Osteoblast (primary cell): ENCODE measurements around the gene ZNF784. TPM values are rescaled to one million over a fixed set of nuclear protein-coding genes. Genes with fewer than 3 reads are reported as not detected.

Experiments used
- DNase-seq: peaks from one replicate; pipeline ENCODE4 v3.0.0; 2011; ENCODE audit warnings: low spot score, mixed read lengths; ENCODE audit not compliant: insufficient read length; ENCODE audit errors: missing footprints
- H2AFZ ChIP-seq: 2 replicates; pipeline ENCODE4 v1.6.0; 2011; ENCODE audit warnings: mild to moderate bottlenecking, low read length
- H3K27ac ChIP-seq: 2 replicates; pipeline ENCODE4 v1.5.1; 2011; ENCODE audit warnings: mild to moderate bottlenecking, low read depth, low read length, moderate library complexity
- H3K27me3 ChIP-seq: 2 replicates; pipeline ENCODE4 v1.6.0; 2012; ENCODE audit warnings: mild to moderate bottlenecking, control low read depth, inconsistent platforms, low read length, moderate library complexity; ENCODE audit not compliant: insufficient read depth
- H3K36me3 ChIP-seq: 2 replicates; pipeline ENCODE4 v1.5.1; 2011; ENCODE audit warnings: mild to moderate bottlenecking, low read length, control low read depth, moderate library complexity; ENCODE audit not compliant: insufficient read depth
- H3K4me1 ChIP-seq: 2 replicates; pipeline ENCODE4 v1.5.1; 2011; ENCODE audit warnings: mild to moderate bottlenecking, low read length, control low read depth, moderate library complexity; ENCODE audit not compliant: insufficient read depth
- H3K4me2 ChIP-seq: 2 replicates; pipeline ENCODE4 v1.6.0; 2011; ENCODE audit warnings: mild to moderate bottlenecking, low read length; ENCODE audit not compliant: insufficient read depth
- H3K4me3 ChIP-seq: fragments of 200-600 bp; sonication (generic); 3 replicates; pipeline ENCODE4 v1.5.1; 2012; ENCODE audit warnings: mild to moderate bottlenecking, low read length, inconsistent platforms; ENCODE audit not compliant: insufficient read depth
- H3K79me2 ChIP-seq: 2 replicates; pipeline ENCODE4 v1.6.0; 2012; ENCODE audit warnings: mild to moderate bottlenecking, low read length, control low read depth, inconsistent platforms; ENCODE audit not compliant: insufficient read depth
- H3K9me3 ChIP-seq: 2 replicates; pipeline ENCODE4 v1.5.1; 2011; ENCODE audit warnings: low read depth, low read length, control low read depth
- H4K20me1 ChIP-seq: 2 replicates; pipeline ENCODE4 v1.6.0; 2012; ENCODE audit warnings: mild to moderate bottlenecking, low read length, control low read depth; ENCODE audit not compliant: insufficient read depth
- CTCF ChIP-seq: IDR thresholded peaks from 2 replicates; pipeline ENCODE4 v1.5.1; 2011; ENCODE audit warnings: mild to moderate bottlenecking, low read depth, low read length, moderate library complexity; ENCODE audit errors: extremely low read depth
- total RNA-seq: library from RNA; depleted of rRNA; stranded (reverse); fragments of >200 nt; gene quantifications from 2 replicates; pipeline ENCODE4 v1.2.3, GENCODE V29; 2012

The ZNF784 gene
- total RNA-seq, 1 donor: 8.7 TPM

- peak overlapping the region; percentile 81 for H2AFZ ChIP-seq
- no peaks in the 10 kb centered on the region for H3K27me3 ChIP-seq
- H3K4me1 ChIP-seq: peaks cover 37% of the 10 kb centered on the region
- peak overlapping the region; percentile 85 for H3K4me3 ChIP-seq
- peak overlapping the region; percentile 80 for H3K27ac ChIP-seq
- peak; percentile 54 for TF ChIP-seq CTCF
- H3K4me2 ChIP-seq: peak overlapping the region; percentile 98
- DNase-seq: peak; percentile 96
- H3K9me3 ChIP-seq: no peaks in the 10 kb centered on the region
- peaks cover 9% of the 10 kb centered on the region for H3K36me3 ChIP-seq
- H3K79me2 ChIP-seq: peaks cover 58% of the 10 kb centered on the region
- H4K20me1 ChIP-seq: peaks cover 7% of the 10 kb centered on the region
These were observed 15.7 kb upstream of the ZNF784 start for GRCh38 chr19:55640043-55640576.

- DNase-seq: peak; percentile 82
- peak; percentile 51 for TF ChIP-seq CTCF
- Histone ChIP-seq H3K36me3 (no peaks in the 10 kb centered on the region), H3K27ac (no peak overlapping the region), H3K79me2 (peaks cover 51% of the 10 kb centered on the region), H3K4me3 (no peak overlapping the region), H4K20me1 (peaks cover 7% of the 10 kb centered on the region), H3K4me1 (peaks cover 28% of the 10 kb centered on the region), H3K4me2 (no peak overlapping the region), H2AFZ (no peak overlapping the region), H3K9me3 (no peaks in the 10 kb centered on the region), H3K27me3 (no peaks in the 10 kb centered on the region)
These were observed 14.5 kb upstream of the ZNF784 start for GRCh38 chr19:55638864-55639359.

- Histone ChIP-seq H3K27ac (no peak overlapping the region), H3K4me2 (no peak overlapping the region), H3K36me3 (no peaks in the 10 kb centered on the region), H3K4me1 (peaks cover 21% of the 10 kb centered on the region), H3K4me3 (no peak overlapping the region), H4K20me1 (peaks cover 7% of the 10 kb centered on the region), H3K79me2 (peaks cover 45% of the 10 kb centered on the region), H3K9me3 (no peaks in the 10 kb centered on the region), H3K27me3 (no peaks in the 10 kb centered on the region), H2AFZ (no peak overlapping the region)
- no peak for TF ChIP-seq CTCF
- DNase-seq: peak; percentile 11
These were observed 13.2 kb upstream of the ZNF784 start for GRCh38 chr19:55637534-55637933.

- Histone ChIP-seq H3K27me3 (no peaks in the 10 kb centered on the region), H3K4me3 (peak overlapping the region; percentile 97), H3K9me3 (no peaks in the 10 kb centered on the region), H3K4me1 (peaks cover 21% of the 10 kb centered on the region), H3K36me3 (no peaks in the 10 kb centered on the region), H3K79me2 (peaks cover 45% of the 10 kb centered on the region), H3K27ac (peak overlapping the region; percentile 99), H4K20me1 (peaks cover 7% of the 10 kb centered on the region), H3K4me2 (peak overlapping the region; percentile 93), H2AFZ (no peak overlapping the region)
- no peak for TF ChIP-seq CTCF
- DNase-seq: peak; percentile 69
These were observed 12.4 kb upstream of the ZNF784 start for GRCh38 chr19:55636723-55637122.
